Fibroblast of villous mesenchyme (primary cell): ENCODE data around the gene CSNK1E. TPM values are rescaled to one million over a fixed set of nuclear protein-coding genes. Genes with fewer than 3 reads are reported as not detected.
A peak's percentile ranks its signal among the peaks of the same experiment; 100 is the strongest.

Experiments
- DNase-seq: peaks from one replicate; pipeline ENCODE4 v3.0.0-alpha.2; 2010; ENCODE audit warnings: low read depth
- H3K4me3 ChIP-seq: 2 replicates; pipeline ENCODE4 v1.5.1; 2011; ENCODE audit warnings: low read depth, mild to moderate bottlenecking, low read length
- total RNA-seq: library from RNA; depleted of rRNA; stranded (reverse); fragments of >200 nt; gene quantifications from 2 replicates; pipeline ENCODE4 v1.2.3, GENCODE V29; 2012
- TF ChIP-seq, protein P1 (sequence below): IDR thresholded peaks from 2 replicates; pipeline ENCODE4 v1.5.1; 2012; ENCODE audit warnings: low read depth, mild to moderate bottlenecking, low read length; ENCODE audit not compliant: insufficient read depth

The CSNK1E gene
- total RNA-seq, 1 donor = 145 TPM

DNA sequence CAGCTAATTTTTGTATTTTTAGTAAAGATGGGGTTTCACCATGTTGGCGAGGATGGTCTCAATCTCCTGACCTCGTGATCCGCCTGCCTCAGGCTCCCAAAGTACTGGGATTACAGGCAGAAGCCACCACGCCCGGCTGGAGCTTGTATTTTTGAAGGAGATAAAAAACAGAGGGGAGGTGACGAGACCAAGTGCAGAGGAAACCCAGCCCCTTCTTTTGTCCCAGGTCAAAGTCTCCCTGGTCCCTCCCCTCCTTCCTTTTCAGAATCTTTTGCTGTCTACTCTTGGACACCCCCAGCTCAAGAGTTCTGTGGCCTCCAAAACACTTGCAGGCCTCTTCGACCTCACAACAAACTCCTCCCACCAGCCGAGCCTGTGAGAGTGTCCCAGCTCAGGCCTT is 32.2 kb downstream of the CSNK1E start:
- TF ChIP-seq, protein P1, sequence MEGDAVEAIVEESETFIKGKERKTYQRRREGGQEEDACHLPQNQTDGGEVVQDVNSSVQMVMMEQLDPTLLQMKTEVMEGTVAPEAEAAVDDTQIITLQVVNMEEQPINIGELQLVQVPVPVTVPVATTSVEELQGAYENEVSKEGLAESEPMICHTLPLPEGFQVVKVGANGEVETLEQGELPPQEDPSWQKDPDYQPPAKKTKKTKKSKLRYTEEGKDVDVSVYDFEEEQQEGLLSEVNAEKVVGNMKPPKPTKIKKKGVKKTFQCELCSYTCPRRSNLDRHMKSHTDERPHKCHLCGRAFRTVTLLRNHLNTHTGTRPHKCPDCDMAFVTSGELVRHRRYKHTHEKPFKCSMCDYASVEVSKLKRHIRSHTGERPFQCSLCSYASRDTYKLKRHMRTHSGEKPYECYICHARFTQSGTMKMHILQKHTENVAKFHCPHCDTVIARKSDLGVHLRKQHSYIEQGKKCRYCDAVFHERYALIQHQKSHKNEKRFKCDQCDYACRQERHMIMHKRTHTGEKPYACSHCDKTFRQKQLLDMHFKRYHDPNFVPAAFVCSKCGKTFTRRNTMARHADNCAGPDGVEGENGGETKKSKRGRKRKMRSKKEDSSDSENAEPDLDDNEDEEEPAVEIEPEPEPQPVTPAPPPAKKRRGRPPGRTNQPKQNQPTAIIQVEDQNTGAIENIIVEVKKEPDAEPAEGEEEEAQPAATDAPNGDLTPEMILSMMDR = no peak
- DNase-seq = no peak
- no peak overlapping the region for H3K4me3 ChIP-seq

DNA sequence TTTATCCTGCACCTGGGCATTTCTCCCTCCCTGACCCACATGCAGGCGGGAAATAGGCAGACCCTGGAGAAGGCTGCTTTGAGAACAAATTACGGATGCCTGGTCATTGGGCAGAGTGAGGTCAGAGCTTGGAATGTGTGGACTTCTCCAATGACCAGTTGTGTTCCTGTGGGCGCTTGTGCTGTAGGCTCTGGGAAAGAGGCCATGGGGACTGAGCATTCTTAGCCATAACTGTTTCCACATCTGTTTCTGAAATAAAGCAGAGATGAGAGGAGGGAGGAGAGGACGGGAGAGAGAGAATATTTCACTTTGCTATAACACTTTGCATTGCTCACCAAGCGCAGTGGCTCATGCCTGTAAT is 33.2 kb downstream of the CSNK1E start:
- TF ChIP-seq, protein P1 = no peak
- H3K4me3 ChIP-seq = no peak overlapping the region
- peak; percentile 99 for DNase-seq

DNA sequence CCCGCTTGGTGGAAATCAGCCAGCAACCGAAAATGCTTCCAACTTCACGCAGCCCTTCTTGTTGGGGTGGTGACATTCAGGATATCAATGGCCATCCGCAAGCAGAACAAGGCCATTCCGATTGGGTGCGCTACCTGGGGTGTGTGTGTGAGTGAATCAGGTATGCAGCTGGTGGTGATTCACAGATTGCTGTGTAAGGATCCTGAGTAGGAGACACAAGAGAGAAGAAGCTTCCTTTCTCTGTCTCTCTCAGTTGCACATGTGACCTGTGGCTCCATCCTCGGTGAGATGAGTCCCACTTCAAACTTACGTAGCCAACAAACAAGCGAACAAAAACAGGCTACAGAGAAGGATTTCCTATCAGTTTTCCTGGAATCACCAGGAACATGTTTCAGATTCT is 34.8 kb downstream of the CSNK1E start:
- no peak overlapping the region for H3K4me3 ChIP-seq
- TF ChIP-seq, protein P1 = no peak
- DNase-seq = no peak

DNA sequence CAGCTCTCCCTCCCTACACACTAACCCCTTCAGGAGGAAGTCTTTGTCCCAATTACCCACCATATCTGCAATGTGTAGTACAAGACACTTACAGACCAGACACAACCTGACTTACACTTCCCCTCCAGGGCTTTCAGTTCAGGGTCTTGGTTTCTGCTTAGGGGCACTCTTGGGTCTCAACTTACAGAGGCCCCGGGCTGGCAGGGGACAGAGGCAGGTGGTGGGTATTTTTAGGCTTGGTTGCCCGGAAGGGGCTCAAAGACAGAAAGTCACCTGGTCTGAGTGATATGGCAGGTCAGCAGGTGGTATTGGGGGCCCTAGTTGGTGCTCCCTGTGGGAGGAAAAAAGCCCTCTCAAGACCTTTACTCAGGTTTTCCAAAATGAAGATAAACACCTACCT is 41.1 kb downstream of the CSNK1E start:
- TF ChIP-seq, protein P1 = no peak
- DNase-seq = no peak
- no peak overlapping the region for H3K4me3 ChIP-seq

DNA sequence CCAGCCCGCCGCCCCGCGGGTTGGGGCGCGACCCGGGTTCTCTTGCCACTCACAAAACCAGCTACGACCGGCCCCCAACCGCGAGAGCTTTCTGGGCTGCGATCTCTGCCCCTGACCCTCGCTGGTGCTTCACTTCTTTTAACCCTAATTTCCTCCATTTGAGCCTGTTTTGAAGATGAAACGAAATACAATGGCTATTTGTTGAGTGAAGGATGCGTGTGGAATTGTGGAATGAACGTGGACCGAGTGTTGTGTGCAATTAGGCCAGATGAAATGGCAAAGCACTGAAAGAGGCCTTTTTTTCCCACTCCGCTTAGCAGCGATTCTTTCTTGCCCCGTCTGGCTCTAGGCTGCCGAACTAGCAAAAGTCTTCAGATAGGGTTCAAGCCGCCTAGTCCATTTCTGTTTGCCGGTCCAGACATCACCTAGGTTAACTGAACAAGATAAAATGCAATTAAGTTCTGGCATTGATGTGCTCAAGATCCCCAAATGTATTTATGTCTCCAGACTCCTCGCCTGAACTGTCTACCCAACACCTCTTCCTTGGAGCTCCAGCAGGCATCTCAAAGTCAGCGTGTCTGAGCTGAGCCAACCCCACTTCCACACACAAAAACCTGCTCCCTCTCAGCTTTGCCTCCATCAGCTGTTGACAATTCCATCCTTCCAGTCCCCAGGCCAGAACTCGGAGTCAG is 44.0 kb downstream of the CSNK1E start:
- no peak for DNase-seq
- peak overlapping the region; percentile 64 for H3K4me3 ChIP-seq
- TF ChIP-seq, protein P1 = no peak

DNA sequence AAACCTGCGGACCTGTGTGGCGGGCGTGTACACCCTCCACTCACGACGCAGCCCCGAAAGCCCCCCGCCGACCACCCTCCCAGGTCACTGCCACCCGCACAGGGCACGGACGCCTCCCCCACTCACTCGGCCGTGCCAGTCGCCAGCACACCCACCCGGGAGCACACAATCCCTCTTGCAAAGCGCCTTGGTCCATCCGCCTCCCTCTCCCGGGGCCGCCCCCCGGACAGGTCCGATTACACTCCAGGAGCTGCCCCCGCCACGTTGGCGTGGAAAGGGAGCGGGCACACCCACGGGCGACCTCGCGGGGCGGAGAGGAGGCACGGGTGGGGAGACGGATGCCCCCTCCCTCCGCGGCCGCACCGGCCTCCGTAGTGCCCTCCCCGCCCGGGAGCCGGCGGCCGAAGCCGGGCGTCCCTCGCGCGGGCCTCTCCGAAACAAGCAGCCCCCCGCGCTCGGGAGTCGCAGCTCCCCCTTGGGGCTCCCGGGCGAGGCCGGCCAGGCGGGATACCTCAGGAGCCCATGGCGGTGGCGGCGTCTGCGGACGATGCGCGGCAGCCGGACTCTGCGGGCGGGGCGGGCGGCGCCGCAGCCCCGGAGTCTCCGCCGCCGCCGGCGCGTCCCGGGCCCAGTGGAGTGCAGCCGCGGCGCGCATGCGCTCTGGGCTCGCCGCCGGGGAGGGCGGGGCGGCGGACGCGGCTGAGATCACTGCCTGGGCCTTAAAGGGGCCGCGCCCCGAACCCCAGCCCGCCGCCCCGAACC is 44.7 kb downstream of the CSNK1E start, which contains the start of gene TMEM184B:
TMEM184B (minus strand) TSS at position 638 of the 762 bp plus-strand sequence. CDS start 25,049 bp downstream, outside the sequence.
- H3K4me3 ChIP-seq = peak within 1 kb of the TSS; percentile 90
- TF ChIP-seq, protein P1 = no peak
- DNase-seq = peak; percentile 66
